ENCODE data around the gene SPINK13.

DNA sequence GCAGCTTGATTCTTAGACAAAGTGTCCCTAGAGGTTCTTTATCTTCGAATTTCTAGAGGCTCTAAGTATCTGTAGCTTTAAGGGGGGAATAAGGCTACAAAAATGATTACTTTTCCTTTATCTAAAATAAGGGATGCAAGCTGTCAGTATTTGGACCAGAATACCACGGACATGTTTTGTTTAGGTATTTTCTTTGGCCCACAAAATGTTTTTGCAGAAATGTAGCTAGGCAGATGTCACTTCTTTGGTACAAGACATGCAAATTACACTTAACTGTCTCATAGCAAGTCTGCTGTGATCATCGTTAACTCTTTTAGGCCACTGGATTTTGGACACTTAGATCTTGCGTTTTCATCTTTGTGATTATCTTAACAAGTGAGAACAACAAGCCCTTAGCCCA is 46.1 kb downstream of the SPINK13 start:
- TF ChIP-seq, protein P1, sequence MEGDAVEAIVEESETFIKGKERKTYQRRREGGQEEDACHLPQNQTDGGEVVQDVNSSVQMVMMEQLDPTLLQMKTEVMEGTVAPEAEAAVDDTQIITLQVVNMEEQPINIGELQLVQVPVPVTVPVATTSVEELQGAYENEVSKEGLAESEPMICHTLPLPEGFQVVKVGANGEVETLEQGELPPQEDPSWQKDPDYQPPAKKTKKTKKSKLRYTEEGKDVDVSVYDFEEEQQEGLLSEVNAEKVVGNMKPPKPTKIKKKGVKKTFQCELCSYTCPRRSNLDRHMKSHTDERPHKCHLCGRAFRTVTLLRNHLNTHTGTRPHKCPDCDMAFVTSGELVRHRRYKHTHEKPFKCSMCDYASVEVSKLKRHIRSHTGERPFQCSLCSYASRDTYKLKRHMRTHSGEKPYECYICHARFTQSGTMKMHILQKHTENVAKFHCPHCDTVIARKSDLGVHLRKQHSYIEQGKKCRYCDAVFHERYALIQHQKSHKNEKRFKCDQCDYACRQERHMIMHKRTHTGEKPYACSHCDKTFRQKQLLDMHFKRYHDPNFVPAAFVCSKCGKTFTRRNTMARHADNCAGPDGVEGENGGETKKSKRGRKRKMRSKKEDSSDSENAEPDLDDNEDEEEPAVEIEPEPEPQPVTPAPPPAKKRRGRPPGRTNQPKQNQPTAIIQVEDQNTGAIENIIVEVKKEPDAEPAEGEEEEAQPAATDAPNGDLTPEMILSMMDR (IDR thresholded peaks at IDR 0.05; ENCODE audit: poor library complexity, severe bottlenecking), result no peak
- no peak for TF ChIP-seq POLR2AphosphoS5 (IDR thresholded peaks at IDR 0.05)
- no peak for TF ChIP-seq RAD21 (conservative IDR thresholded peaks at IDR 0.05)
- no peak for TF ChIP-seq TAF1 (IDR thresholded peaks at IDR 0.05; ENCODE audit: low read depth)
- no peak for TF ChIP-seq EZH2 (IDR thresholded peaks at IDR 0.05; ENCODE audit: borderline replicate concordance, insufficient read depth, low read length, poor library complexity, severe bottlenecking)
